Skeletal muscle cell (primary cell): Measurements from ENCODE around the gene DCD.
A peak's percentile ranks its signal among the peaks of the same experiment; 100 is the strongest.

Source experiments
- DNase-seq: peaks from one replicate; pipeline ENCODE4 v3.0.0-alpha.2; 2010; ENCODE audit warnings: low read depth
- H3K4me3 ChIP-seq: 2 replicates; pipeline ENCODE4 v1.5.1; 2011; ENCODE audit warnings: low read depth, mild to moderate bottlenecking, control low read depth, low read length, moderate library complexity

Gene DCD

DNA sequence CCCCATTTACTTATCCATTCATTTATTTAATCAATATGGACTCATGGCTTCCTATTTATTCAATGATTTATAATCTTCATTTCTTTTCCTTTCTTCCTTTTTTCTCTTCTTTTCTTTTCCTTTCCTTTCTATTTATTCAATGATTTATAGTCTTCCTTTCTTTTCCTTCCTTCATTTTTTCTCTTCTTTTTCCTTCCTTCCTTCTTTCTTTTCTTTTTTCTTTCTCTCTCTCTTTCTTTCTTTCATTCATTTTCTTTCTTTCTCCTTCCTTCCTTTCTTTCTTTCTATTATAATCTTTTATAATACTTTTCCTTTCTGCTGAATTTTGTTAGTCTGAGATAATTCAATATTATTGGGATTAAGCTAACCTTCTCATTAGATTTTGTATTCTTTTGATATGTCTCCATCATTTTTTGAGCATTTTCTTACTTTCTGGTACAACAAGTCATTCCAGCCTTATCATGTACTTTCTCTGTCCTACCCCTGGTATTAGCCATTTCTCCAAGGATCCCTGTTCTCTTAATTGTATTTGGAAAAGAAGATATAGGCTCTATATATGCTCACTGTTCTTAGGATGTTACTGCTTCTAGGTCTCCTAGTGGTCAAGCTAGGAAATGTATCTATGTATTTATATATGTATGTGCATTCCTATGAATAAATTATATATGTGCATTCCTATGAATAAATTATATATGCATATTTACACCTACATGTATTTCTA is 25.5 kb downstream of the DCD start:
- DNase-seq: peak; percentile 3
- no peak overlapping the region for H3K4me3 ChIP-seq

DNA sequence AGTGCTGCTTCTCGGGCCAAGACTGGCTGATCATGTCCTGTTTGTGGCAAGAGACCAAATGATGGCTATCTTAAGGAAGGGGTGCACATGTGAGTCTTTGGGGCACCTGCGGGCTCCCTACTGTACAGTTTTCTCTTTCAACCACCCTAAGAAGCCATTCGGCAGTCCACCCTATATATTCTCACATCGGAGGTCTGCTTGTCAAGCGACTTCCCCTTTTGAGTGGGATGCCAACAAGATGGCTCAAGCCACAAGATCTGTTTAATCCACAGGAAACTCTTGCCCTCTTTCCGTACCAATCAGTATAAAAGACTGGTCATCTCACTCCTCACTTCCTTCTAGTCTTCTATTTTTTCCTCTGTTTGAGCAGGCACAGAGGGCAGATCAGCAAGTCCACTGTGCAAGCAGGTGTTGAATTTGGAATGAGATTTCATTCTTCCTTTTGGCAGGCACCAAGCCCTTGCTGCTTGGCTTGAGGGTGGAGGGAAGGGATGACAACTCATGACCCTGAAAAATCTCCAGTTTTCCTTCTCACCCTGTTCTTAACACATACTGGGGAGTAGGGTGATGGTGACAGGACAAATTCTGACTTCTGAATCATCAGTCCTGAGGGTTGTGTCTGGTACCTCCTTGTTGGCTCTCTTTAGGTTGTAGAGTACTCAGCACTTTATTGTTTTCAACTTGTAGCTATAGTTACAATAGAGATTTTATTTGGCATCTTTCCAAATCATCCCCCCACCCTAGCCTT is 31.1 kb downstream of the DCD start:
- H3K4me3 ChIP-seq: no peak overlapping the region
- DNase-seq: no peak

DNA sequence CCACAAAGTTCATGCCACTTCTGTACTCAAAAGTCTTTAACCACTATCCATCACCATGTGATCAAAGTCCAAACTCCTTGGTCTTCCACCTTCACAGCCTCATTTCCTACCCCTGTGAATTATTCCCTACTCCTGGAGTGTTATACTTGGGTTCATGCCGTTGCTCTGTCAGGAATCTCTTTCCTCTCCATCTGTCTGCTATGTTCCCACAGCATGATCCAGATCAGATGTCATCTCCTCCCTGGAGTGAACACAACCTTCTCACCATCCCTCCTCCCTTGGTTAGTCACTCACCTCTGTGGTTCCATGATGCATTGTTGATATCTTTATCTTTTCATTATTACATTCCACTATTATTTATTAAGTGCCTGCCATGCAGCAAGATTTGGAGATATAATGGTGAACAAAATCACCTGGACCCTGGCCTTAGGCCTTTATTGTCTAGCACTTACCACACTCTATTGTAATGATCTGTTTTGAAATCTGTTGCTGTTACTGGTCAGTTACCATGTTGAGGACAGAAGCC is 35.9 kb downstream of the DCD start:
- no peak for DNase-seq
- no peak overlapping the region for H3K4me3 ChIP-seq

- DNase-seq: no peak
- H3K4me3 ChIP-seq: no peak overlapping the region
Measured at GRCh38 chr12:54611715-54612149, 36.4 kb downstream of the DCD start.

- no peak overlapping the region for H3K4me3 ChIP-seq
- DNase-seq: no peak
Measured at GRCh38 chr12:54608769-54609168, 39.4 kb downstream of the DCD start.

DNA sequence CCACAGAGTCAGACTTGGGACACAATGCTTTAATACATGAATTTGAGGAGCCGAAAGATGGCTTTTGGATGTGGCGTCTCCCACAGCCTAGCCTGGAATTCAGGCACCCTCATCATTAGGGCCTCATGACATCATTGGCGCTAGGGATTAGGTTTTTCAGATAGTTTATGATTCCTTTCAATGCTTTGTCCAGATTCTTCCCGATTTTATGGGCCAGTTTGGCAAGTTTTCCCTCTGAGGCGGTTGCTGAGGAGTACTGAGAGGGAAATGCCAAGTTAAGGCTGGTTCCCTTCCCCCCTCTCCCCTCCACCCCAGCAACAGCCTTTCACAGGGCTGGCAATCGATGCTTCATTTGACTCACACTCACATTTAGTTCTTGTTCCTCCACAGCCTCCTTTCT is 40.0 kb downstream of the DCD start:
- no peak overlapping the region for H3K4me3 ChIP-seq
- DNase-seq: no peak

- DNase-seq: no peak
- no peak overlapping the region for H3K4me3 ChIP-seq
Measured at GRCh38 chr12:54606556-54606955, 41.6 kb downstream of the DCD start.

DNA sequence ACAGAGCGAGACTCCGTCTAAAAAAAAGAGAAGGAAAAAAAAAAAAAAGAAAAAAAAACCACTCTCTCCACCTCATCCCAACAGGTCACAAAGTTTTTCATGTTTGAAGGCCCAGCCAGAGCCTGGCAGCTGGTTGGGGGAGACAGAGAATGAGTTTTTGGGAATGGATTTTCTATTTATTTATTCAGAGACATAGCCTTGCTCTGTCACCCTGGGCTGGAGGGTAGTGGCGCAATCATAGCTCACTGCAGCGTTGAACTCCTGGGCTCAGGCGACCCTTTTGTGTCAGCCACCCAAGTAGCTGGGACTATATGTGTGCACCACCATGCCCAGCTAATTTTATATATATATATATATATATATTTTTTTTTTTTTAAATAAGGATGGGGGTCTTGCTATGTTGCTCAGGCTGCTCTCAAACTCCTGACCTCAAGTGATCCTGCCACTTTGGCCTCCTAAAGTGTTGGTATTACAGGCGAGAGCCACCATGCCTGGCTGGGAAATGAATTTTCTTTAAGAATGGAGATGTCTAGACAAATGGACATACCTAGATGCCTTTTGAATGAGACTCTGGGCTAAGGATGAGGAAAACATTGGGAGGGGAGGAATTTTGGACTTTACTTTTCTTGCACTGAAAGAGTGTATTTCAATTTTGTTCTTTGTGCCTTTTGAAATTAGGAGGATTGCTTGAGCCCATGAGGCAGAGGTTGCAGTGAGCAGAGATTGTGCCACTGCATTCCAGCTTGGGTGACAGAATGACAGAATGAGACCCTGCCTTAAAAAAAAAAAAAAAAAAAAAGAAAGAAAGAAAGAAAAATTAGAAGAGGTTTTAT is 42.8 kb downstream of the DCD start:
- no peak for DNase-seq
- H3K4me3 ChIP-seq: no peak overlapping the region

DNA sequence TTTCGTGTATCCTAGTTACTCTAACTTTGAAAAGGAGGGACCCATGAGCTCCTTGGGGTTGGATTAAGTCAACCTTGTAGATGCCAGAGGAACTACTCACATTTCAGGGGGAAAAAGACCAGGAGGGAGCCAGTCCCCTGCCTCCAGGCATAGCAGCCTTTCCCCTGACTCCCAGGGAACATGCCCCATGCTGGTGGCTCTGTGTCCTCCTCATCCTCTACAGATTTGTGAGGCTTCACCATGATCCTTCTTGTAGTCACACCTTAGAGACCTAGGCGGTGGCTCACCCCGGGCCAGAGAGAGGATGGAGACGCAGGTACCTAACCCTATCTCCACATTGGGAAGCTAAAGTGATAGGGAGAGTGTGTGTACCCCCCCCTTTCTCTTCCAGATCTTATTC is 43.7 kb downstream of the DCD start:
- H3K4me3 ChIP-seq: no peak overlapping the region
- no peak for DNase-seq

GRCh38 chr12:54603872-54604271 is 44.3 kb downstream of the DCD start:
- DNase-seq: no peak

GRCh38 chr12:54603173-54603814 is 44.9 kb downstream of the DCD start:
- H3K4me3 ChIP-seq: no peak overlapping the region
- DNase-seq: no peak

More at GRCh38 chr12:54603872-54604271, 44.3 kb downstream of the DCD start:
- no peak overlapping the region for H3K4me3 ChIP-seq

DNA sequence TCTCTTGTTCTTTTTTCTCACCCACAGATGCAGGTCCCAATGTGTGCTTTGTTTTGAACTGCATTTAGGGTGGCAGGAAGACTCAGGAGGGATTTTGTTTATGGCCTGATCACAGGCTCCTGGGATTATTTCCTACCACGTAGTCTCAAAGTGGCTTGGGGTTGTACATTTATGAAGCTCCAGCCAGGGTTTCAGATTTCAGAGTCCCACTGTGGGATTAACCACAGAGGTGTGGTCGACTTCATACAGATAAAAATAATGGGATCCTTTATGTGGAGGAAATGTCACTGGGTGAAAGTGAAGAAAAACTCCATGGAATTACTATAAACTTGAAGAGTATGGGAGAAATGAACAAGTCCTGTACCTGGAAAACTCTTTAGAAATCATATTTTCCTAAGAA is 45.5 kb downstream of the DCD start:
- DNase-seq: no peak
- no peak overlapping the region for H3K4me3 ChIP-seq

DNA sequence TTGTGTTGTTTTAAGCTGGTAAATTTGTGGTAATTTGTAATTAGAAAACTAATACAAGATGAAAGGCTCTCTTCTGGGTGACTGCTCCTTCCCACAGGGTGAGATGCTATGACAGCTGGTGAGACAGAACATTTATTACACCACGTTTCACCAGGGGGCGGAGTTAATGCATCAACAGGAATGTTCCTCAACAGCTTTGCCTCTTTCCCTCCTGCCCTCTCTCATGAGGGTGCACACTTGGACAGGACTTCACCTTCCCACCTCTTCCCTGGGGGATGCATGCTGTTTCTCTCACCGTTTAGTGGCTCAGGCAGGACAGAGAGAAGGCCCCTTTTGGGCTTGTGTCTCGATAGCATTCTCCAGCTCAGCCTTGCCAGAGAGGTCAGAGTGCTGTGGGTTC is 46.3 kb downstream of the DCD start:
- DNase-seq: no peak
- no peak overlapping the region for H3K4me3 ChIP-seq

DNA sequence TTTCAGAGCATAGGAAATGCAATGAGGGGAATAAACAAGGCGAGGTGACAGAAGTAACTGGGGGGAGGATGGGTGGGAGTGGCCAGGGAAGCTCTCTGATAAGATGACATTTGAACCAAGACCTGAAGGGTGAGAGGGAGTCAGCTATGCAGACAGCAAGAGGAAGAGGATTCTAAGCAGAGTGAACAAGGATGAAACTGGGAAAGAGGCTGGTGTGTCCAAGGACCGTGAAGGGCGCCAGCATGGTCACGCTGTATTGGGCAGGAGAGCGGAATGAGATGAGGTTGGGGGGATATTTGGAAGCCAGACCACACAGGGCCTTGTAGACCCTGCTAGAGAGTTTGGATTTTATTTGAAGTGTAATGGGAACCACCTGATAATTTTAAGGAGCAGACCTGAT is 49.2 kb downstream of the DCD start:
- no peak for DNase-seq
- H3K4me3 ChIP-seq: no peak overlapping the region

DNA sequence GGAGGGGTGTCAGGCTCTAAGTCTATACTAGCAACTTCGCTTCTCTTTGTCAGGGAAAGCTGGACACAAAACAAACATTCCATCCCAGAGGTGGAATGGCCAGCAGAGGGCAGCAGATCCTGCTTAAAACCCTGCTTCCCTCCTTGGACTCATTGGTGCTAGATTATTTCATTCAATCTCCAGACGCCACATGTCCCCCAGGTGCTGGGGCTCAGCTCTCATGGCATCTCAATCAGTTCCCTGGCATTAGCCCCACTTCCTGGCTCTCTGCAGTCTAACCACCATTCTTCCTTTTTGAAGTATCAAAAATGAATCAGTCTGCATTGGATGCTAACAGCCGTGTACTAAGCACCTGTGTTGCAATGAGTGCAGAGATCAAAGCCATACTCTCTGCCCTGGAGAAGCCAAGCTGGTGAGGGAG is 51.6 kb downstream of the DCD start:
- H3K4me3 ChIP-seq: no peak overlapping the region
- no peak for DNase-seq

GRCh38 chr12:54595471-54595870 is 52.7 kb downstream of the DCD start:
- no peak for DNase-seq

More at GRCh38 chr12:54595471-54595870, 52.7 kb downstream of the DCD start:
- H3K4me3 ChIP-seq: no peak overlapping the region
